HCT116 (cell line): Measurements from ENCODE around the gene PRKN.

Source experiments
- JUND ChIP-seq: IDR thresholded peaks from 2 replicates; pipeline ENCODE4 v1.6.1; 2012
- POLR2A ChIP-seq: IDR thresholded peaks from 2 replicates; pipeline ENCODE4 v1.7.0; 2011; ENCODE audit warnings: borderline replicate concordance; ENCODE audit not compliant: insufficient read depth, insufficient read length; ENCODE audit errors: extremely low read depth
- REST ChIP-seq: IDR thresholded peaks from 2 replicates; pipeline ENCODE4 v1.6.1; 2012; ENCODE audit warnings: low read depth

- TF ChIP-seq REST (no peak), JUND (no peak), POLR2A (no peak)
Measured at GRCh38 chr6:162580619-162581018, 146.9 kb downstream of the PRKN start.
